Mesenchymal stem cell (in vitro differentiated cells and primary cell): ENCODE results near the gene BAZ1B.
"Not testable (repeated sequence)": the region's sequence is repeated elsewhere in the genome, so short reads cannot be mapped to it uniquely, and the experiment has no call there.

ENCODE experiments used
- DNase-seq: peaks from one replicate; pipeline ENCODE4 v3.0.0-alpha.2; 2013
- H2AFZ ChIP-seq: one replicate; pipeline ENCODE4 v1.6.1; 2013; ENCODE audit warnings: low read depth, mild to moderate bottlenecking, control low read depth, inconsistent platforms, low read length, moderate library complexity
- H2AK5ac ChIP-seq: 2 replicates; pipeline ENCODE4 v1.6.1; 2013; ENCODE audit warnings: low read length, moderate library complexity, mild to moderate bottlenecking, inconsistent platforms; ENCODE audit not compliant: severe bottlenecking
- H2BK120ac ChIP-seq: one replicate; pipeline ENCODE4 v1.6.1; 2013; ENCODE audit warnings: low read depth, mild to moderate bottlenecking, inconsistent platforms, low read length, moderate library complexity
- H2BK12ac ChIP-seq, 2 experiments: one replicate each; pipeline ENCODE4 v1.6.1; 2013; ENCODE audit warnings: inconsistent platforms in 2 of 2, low read length in 2 of 2, mild to moderate bottlenecking in 2 of 2, moderate library complexity in 2 of 2, control low read depth in 1 of 2
- H2BK15ac ChIP-seq: one replicate; pipeline ENCODE4 v1.6.1; 2013; ENCODE audit warnings: mild to moderate bottlenecking, low read depth, inconsistent platforms; ENCODE audit not compliant: poor library complexity, severe bottlenecking
- H2BK5ac ChIP-seq: 2 replicates; pipeline ENCODE4 v1.6.1; 2013; ENCODE audit warnings: low read depth, mild to moderate bottlenecking, low read length, control low read depth, inconsistent platforms; ENCODE audit not compliant: poor library complexity, severe bottlenecking
- H3K14ac ChIP-seq, 2 experiments: one replicate each; pipeline ENCODE4 v1.6.1; 2013; ENCODE audit warnings: inconsistent platforms in 2 of 2, low read length in 2 of 2, control low read depth in 1 of 2, mild to moderate bottlenecking in 1 of 2, moderate library complexity in 1 of 2
- H3K18ac ChIP-seq, 2 experiments: one replicate each; pipeline ENCODE4 v1.6.1; 2013; ENCODE audit warnings: inconsistent platforms in 2 of 2, low read length in 2 of 2, control low read depth in 1 of 2, low read depth in 1 of 2, mild to moderate bottlenecking in 1 of 2
- H3K23ac ChIP-seq, 2 experiments: one replicate each; pipeline ENCODE4 v1.6.1; 2013; ENCODE audit warnings: inconsistent platforms in 2 of 2, low read length in 2 of 2, mild to moderate bottlenecking in 2 of 2, moderate library complexity in 2 of 2, control low read depth in 1 of 2
- H3K27ac ChIP-seq: 2 replicates; pipeline ENCODE4 v1.5.1; 2013; ENCODE audit warnings: mild to moderate bottlenecking, moderate library complexity, low read length, control low read depth, inconsistent platforms; ENCODE audit not compliant: poor library complexity, severe bottlenecking
- H3K27me3 ChIP-seq, 2 experiments: 2 replicates each; pipeline versions ENCODE4 v1.6.1 to v1.7.0; 2013; ENCODE audit warnings: low read length in 2 of 2, mild to moderate bottlenecking in 2 of 2, moderate library complexity in 2 of 2, control low read depth in 1 of 2, inconsistent platforms in 1 of 2; ENCODE audit not compliant: control insufficient read depth in 1 of 2, insufficient read depth in 1 of 2
- H3K36me3 ChIP-seq, 2 experiments: 2 replicates each; pipeline versions ENCODE4 v1.6.1 to v1.7.0; 2013; ENCODE audit warnings: low read length in 2 of 2, control low read depth in 1 of 2, inconsistent platforms in 1 of 2, low read depth in 1 of 2, mild to moderate bottlenecking in 1 of 2; ENCODE audit not compliant: insufficient read depth in 2 of 2, control insufficient read depth in 1 of 2
- H3K4ac ChIP-seq, 2 experiments: one replicate each; pipeline ENCODE4 v1.6.1; 2013; ENCODE audit warnings: inconsistent platforms in 2 of 2, low read length in 2 of 2, mild to moderate bottlenecking in 2 of 2, moderate library complexity in 2 of 2, control low read depth in 1 of 2, low read depth in 1 of 2
- H3K4me1 ChIP-seq: 2 replicates; pipeline ENCODE4 v1.6.1; 2013; ENCODE audit warnings: low read depth, low read length, control low read depth; ENCODE audit not compliant: control insufficient read depth, insufficient read depth
- H3K4me2 ChIP-seq: 2 replicates; pipeline ENCODE4 v1.6.1; 2013; ENCODE audit warnings: low read length, mild to moderate bottlenecking, inconsistent platforms; ENCODE audit not compliant: poor library complexity, severe bottlenecking
- H3K4me3 ChIP-seq, 2 experiments: 2 replicates each; pipeline versions ENCODE4 v1.5.1 to v1.7.0; 2013; ENCODE audit warnings: low read length in 2 of 2, mild to moderate bottlenecking in 2 of 2, control low read depth in 1 of 2, low read depth in 1 of 2; ENCODE audit not compliant: insufficient read depth in 1 of 2
- H3K79me1 ChIP-seq: replicated peaks from 2 replicates; pipeline ENCODE4 v1.6.1; 2013; ENCODE audit warnings: mild to moderate bottlenecking, control low read depth, low read length, inconsistent platforms; ENCODE audit not compliant: poor library complexity, severe bottlenecking
- H3K9ac ChIP-seq: 2 replicates; pipeline ENCODE4 v1.7.0; 2013; ENCODE audit warnings: mild to moderate bottlenecking, low read length, moderate library complexity
- H3K9me3 ChIP-seq: 2 replicates; pipeline ENCODE4 v1.7.0; 2013; ENCODE audit warnings: mild to moderate bottlenecking, low read length; ENCODE audit not compliant: control insufficient read depth
- H4K8ac ChIP-seq: one replicate; pipeline ENCODE4 v1.6.1; 2013; ENCODE audit warnings: inconsistent platforms, mild to moderate bottlenecking, low read length, moderate library complexity
- H4K91ac ChIP-seq: one replicate; pipeline ENCODE4 v1.6.1; 2013; ENCODE audit warnings: mild to moderate bottlenecking, low read length, inconsistent platforms
- WGBS: methylation state at CpG from one replicate; pipeline ENCODE4 v1.1.7; 2013; ENCODE audit warnings: mixed read lengths; 5-methylcytosine and 5-hydroxymethylcytosine counted together

Gene BAZ1B

DNA sequence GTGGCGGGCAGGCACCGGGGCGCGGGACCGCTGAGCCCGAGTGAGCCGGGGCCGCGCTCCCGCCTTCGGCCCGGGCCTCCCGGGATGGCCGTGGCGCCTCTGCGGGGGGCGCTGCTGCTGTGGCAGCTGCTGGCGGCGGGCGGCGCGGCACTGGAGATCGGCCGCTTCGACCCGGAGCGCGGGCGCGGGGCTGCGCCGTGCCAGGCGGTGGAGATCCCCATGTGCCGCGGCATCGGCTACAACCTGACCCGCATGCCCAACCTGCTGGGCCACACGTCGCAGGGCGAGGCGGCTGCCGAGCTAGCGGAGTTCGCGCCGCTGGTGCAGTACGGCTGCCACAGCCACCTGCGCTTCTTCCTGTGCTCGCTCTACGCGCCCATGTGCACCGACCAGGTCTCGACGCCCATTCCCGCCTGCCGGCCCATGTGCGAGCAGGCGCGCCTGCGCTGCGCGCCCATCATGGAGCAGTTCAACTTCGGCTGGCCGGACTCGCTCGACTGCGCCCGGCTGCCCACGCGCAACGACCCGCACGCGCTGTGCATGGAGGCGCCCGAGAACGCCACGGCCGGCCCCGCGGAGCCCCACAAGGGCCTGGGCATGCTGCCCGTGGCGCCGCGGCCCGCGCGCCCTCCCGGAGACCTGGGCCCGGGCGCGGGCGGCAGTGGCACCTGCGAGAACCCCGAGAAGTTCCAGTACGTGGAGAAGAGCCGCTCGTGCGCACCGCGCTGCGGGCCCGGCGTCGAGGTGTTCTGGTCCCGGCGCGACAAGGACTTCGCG, 88.0 kb downstream of the BAZ1B start:
- Histone ChIP-seq H2AFZ (peak overlapping the region; percentile 68), H4K8ac (peak overlapping the region; percentile 53), H2BK5ac (no peak overlapping the region), H3K9ac (no peak overlapping the region), H2BK120ac (no peak overlapping the region), H3K27ac (no peak overlapping the region), H2BK15ac (peak overlapping the region; percentile 64), H3K9me3 (peaks cover 4% of the 10 kb centered on the region), H3K14ac (peak overlapping the region in 1 of 2 experiments; percentile 88), H3K27me3 (peaks cover 0 to 38% of the 10 kb centered on the region in 2 experiments), H3K36me3 (peaks cover 4 to 16% of the 10 kb centered on the region in 2 experiments), H3K4ac (peak overlapping the region in 1 of 2 experiments; percentile 24), H3K4me1 (peaks cover 26% of the 10 kb centered on the region), H3K4me2 (peak overlapping the region; percentile 77), H3K4me3 (peak overlapping the region; percentile 57 to 63), H2AK5ac (no peak overlapping the region), H2BK12ac (peak overlapping the region in 1 of 2 experiments; percentile 60), H4K91ac (no peak overlapping the region), H3K23ac (peak overlapping the region in 1 of 2 experiments; percentile 28), H3K18ac (peak overlapping the region in 1 of 2 experiments; percentile 64), H3K79me1 (no peaks in the 10 kb centered on the region)
- WGBS: 69% methylated on average over 82 of the region's 110 CpGs
- DNase-seq: no peak

DNA sequence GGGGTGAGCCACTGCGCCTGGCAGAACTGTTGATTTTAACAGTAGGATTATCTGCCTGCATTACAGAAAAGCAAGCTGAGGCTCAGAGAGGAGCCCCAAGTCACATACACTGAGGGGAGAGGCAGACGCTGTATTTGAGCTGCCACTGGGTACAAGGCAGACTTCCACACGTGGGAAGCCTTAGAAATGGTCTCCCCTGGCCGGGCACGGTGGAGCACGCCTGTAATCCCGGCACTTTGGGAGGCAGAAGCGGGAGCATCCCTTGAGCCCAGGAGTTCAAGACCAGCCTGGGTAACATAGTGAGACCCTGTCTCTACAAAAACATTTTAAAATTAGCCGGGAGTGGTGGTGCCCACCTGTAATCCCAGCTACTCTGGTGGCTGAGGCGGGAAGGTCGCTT, 89.4 kb downstream of the BAZ1B start:
- peaks cover 4% of the 10 kb centered on the region for H3K9me3 ChIP-seq
- peaks cover 0 to 3% of the 10 kb centered on the region in 2 experiments for H3K36me3 ChIP-seq
- no peak overlapping the region for H3K9ac ChIP-seq
- no peak overlapping the region for H3K27ac ChIP-seq
- no peak overlapping the region for H3K14ac ChIP-seq
- peaks cover 0 to 53% of the 10 kb centered on the region in 2 experiments for H3K27me3 ChIP-seq
- H2AK5ac ChIP-seq: no peak overlapping the region
- no peak for DNase-seq
- no peak overlapping the region for H3K4ac ChIP-seq
- H3K23ac ChIP-seq: no peak overlapping the region
- no peaks in the 10 kb centered on the region for H3K79me1 ChIP-seq
- no peak overlapping the region for H2AFZ ChIP-seq
- H2BK12ac ChIP-seq: no peak overlapping the region
- no peak overlapping the region for H2BK15ac ChIP-seq
- H4K8ac ChIP-seq: peak overlapping the region; percentile 73
- H3K18ac ChIP-seq: no peak overlapping the region
- peaks cover 26% of the 10 kb centered on the region for H3K4me1 ChIP-seq
- 97% methylated on average over 11 of the region's 11 CpGs for WGBS
- no peak overlapping the region for H3K4me3 ChIP-seq
- H4K91ac ChIP-seq: no peak overlapping the region
- no peak overlapping the region for H2BK5ac ChIP-seq
- no peak overlapping the region for H2BK120ac ChIP-seq
- H3K4me2 ChIP-seq: no peak overlapping the region

DNA sequence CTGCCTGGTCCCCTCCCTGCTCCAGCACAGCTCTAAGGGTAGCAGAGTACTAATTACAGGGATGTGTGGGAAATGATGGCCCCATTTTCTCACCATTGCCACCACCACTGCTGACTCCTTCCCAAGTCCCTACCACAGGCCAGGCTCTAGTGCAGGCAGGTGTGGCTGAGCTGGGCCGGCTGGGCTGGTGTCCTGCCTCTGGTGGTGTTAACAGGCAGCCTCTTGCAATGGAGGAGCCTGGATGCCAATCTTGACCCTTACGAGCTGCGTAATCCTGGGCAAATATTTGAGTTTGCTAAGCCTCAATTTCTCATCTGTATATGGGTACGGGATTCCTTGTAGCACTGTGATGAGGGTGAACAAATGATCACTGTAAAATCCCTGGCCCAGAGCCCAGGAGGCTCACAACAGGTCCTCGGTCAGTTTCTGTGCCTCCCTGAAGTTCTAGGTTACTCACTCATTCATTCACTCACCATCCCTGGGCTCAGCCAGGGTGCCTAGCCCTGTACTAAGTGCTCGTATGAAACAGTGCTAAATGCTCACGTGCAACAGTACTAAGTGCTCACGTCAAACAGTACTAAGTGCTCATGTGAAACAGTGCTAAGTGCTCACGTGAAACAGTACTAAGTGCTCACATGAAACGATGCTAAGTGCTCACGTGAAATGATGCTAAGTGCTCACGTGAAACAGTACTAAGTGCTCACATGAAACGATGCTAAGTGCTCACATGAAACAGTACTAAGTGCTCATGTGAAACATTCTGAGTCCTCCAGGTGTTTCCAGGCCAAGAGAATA, 90.9 kb downstream of the BAZ1B start:
- Histone ChIP-seq H2BK15ac (no peak overlapping the region), H3K4me1 (peaks cover 18% of the 10 kb centered on the region), H3K9ac (no peak overlapping the region), H3K4me2 (no peak overlapping the region), H3K4me3 (peak overlapping the region in 1 of 2 experiments; percentile 1), H4K91ac (no peak overlapping the region), H2BK12ac (peak overlapping the region in 1 of 2 experiments; percentile 26), H3K9me3 (peaks cover 4% of the 10 kb centered on the region), H3K27me3 (peaks cover 0 to 50% of the 10 kb centered on the region in 2 experiments), H3K23ac (no peak overlapping the region), H3K79me1 (no peaks in the 10 kb centered on the region), H3K4ac (no peak overlapping the region), H3K36me3 (peaks cover 0 to 3% of the 10 kb centered on the region in 2 experiments), H2AFZ (no peak overlapping the region), H3K27ac (no peak overlapping the region), H2BK120ac (no peak overlapping the region), H3K14ac (peak overlapping the region in 1 of 2 experiments; percentile 58), H2AK5ac (no peak overlapping the region), H2BK5ac (no peak overlapping the region), H4K8ac (peak overlapping the region; percentile 30), H3K18ac (no peak overlapping the region)
- DNase-seq: no peak
- WGBS: 90% methylated on average over 13 of the region's 13 CpGs

DNA sequence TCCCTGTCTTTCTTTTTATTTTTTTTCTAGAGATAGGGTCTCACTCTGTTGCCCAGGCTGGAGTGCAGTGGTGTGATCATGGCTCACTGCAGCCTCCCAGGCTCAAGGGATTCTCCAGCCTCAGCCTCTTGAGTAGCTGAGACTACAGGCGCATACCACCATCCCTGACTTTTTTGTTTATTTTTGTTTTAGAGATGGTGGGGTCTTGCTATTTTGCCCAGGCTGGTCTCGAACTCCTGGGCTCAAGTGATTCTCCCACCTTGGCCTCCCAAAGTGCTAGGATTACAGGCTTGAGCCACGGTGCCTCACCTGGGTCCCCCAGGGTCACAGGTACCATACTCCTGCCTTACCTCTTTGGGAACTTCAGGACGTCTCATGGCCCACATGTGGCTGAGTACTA, 91.6 kb downstream of the BAZ1B start:
- 79% methylated on average over 3 of the region's 4 CpGs for WGBS
- peak overlapping the region in 1 of 2 experiments; percentile 1 for H3K4me3 ChIP-seq

More for the DNA sequence above, 91.6 kb downstream of the BAZ1B start:
- not testable (repeated sequence) for H2BK15ac ChIP-seq, H3K18ac ChIP-seq, H3K4me2 ChIP-seq, H4K8ac ChIP-seq, H2BK5ac ChIP-seq, DNase-seq, H3K9me3 ChIP-seq, H3K9ac ChIP-seq, H3K27ac ChIP-seq, H3K36me3 ChIP-seq, H3K4ac ChIP-seq, H2AK5ac ChIP-seq, H3K23ac ChIP-seq, H3K79me1 ChIP-seq, H2BK120ac ChIP-seq, H2AFZ ChIP-seq, H4K91ac ChIP-seq, H2BK12ac ChIP-seq, H3K14ac ChIP-seq
- H3K4me1 ChIP-seq: peaks cover 11% of the 10 kb centered on the region
- H3K27me3 ChIP-seq: peaks cover 0 to 43% of the 10 kb centered on the region in 2 experiments
